Calu3 (cell line): ENCODE data around the gene PCNT. TPM values are rescaled to one million over a fixed set of nuclear protein-coding genes. Genes with fewer than 3 reads are reported as not detected.

ENCODE experiments used
- BruUV-seq: library from RNA; stranded (reverse); fragments of 400-500 nt; replicated peaks from 2 replicates; lab custom pipeline; 2021; lab: Mats Ljungman, UMichigan
- CTCF ChIA-PET: fragments of 300-600 bp; sonication (Branson Sonifier 250); formaldehyde crosslinking; loops from one replicate; lab custom pipeline; 2022; ENCODE audit warnings: antibody characterized with exemption; lab: Charles Lee
- DNase-seq: peaks from one replicate; pipeline ENCODE4 v3.0.0; 2022
- H3K27ac Mint-ChIP-seq: one replicate; pipeline ENCODE4 v1.8.0; 2022; ENCODE audit warnings: mixed read lengths; ENCODE audit not compliant: unreplicated experiment
- H3K27me3 Mint-ChIP-seq: one replicate; pipeline ENCODE4 v1.8.0; 2022; ENCODE audit warnings: mixed read lengths; ENCODE audit not compliant: unreplicated experiment
- H3K36me3 Mint-ChIP-seq: one replicate; pipeline ENCODE4 v1.8.0; 2022; ENCODE audit warnings: mild to moderate bottlenecking, moderate library complexity, mixed read lengths; ENCODE audit not compliant: insufficient read depth, unreplicated experiment
- H3K4me1 Mint-ChIP-seq: one replicate; pipeline ENCODE4 v1.8.0; 2022; ENCODE audit warnings: mild to moderate bottlenecking, low read depth, mixed read lengths; ENCODE audit not compliant: unreplicated experiment
- H3K4me3 Mint-ChIP-seq: one replicate; pipeline ENCODE4 v1.8.0; 2022; ENCODE audit warnings: mild to moderate bottlenecking, low read depth, moderate library complexity, mixed read lengths; ENCODE audit not compliant: unreplicated experiment
- H3K9me3 Mint-ChIP-seq: one replicate; pipeline ENCODE4 v1.8.0; 2022; ENCODE audit warnings: low read depth, mixed read lengths; ENCODE audit not compliant: unreplicated experiment
- CTCF ChIP-seq: fragments of 200-600 bp; IDR thresholded peaks from one replicate; pipeline ENCODE4 v1.8.0; 2022; ENCODE audit warnings: antibody characterized with exemption; ENCODE audit not compliant: unreplicated experiment
- intact Hi-C: fragments of 100-400 bp; cut with micrococcal nuclease; formaldehyde crosslinking; loops from one replicate; pipeline ENCODE4 v1.10.0; 2022; ENCODE audit not compliant: unreplicated experiment
- total RNA-seq: library from RNA; stranded (reverse); gene quantifications from 2 replicates; pipeline ENCODE4 v1.2.3, GENCODE V29; 2022

The PCNT gene
- total RNA-seq, 1 experiment from 2014 or later: 32.2 TPM

GRCh38 chr21:46366966-46367365, 43.0 kb downstream of the PCNT start:
- Mint-ChIP-seq H3K9me3 (no peaks in the 10 kb centered on the region), H3K4me3 (no peak overlapping the region), H3K4me1 (no peaks in the 10 kb centered on the region), H3K27ac (no peak overlapping the region), H3K27me3 (no peaks in the 10 kb centered on the region), H3K36me3 (peaks cover 9% of the 10 kb centered on the region)
- CTCF ChIA-PET: no interaction called here
- TF ChIP-seq CTCF: no peak
- intact Hi-C loops: no loop called here
- no peak for DNase-seq
- no TSS peak for BruUV-seq

GRCh38 chr21:46368533-46369285, 44.8 kb downstream of the PCNT start:
- CTCF ChIA-PET: no interaction called here
- DNase-seq: no peak
- Mint-ChIP-seq H3K27me3 (no peaks in the 10 kb centered on the region), H3K9me3 (no peaks in the 10 kb centered on the region), H3K27ac (no peak overlapping the region), H3K4me3 (no peak overlapping the region), H3K4me1 (no peaks in the 10 kb centered on the region), H3K36me3 (peaks cover 15% of the 10 kb centered on the region)
- TF ChIP-seq CTCF: no peak
- intact Hi-C loops: no loop called here
- BruUV-seq: no TSS peak

GRCh38 chr21:46369520-46370235, 45.7 kb downstream of the PCNT start:
- no peak for TF ChIP-seq CTCF
- Mint-ChIP-seq H3K4me3 (no peak overlapping the region), H3K27me3 (no peaks in the 10 kb centered on the region), H3K27ac (no peak overlapping the region), H3K36me3 (peaks cover 15% of the 10 kb centered on the region), H3K4me1 (no peaks in the 10 kb centered on the region), H3K9me3 (no peaks in the 10 kb centered on the region)
- CTCF ChIA-PET: no interaction called here
- intact Hi-C loops: no loop called here
- BruUV-seq: no TSS peak
- no peak for DNase-seq

DNA sequence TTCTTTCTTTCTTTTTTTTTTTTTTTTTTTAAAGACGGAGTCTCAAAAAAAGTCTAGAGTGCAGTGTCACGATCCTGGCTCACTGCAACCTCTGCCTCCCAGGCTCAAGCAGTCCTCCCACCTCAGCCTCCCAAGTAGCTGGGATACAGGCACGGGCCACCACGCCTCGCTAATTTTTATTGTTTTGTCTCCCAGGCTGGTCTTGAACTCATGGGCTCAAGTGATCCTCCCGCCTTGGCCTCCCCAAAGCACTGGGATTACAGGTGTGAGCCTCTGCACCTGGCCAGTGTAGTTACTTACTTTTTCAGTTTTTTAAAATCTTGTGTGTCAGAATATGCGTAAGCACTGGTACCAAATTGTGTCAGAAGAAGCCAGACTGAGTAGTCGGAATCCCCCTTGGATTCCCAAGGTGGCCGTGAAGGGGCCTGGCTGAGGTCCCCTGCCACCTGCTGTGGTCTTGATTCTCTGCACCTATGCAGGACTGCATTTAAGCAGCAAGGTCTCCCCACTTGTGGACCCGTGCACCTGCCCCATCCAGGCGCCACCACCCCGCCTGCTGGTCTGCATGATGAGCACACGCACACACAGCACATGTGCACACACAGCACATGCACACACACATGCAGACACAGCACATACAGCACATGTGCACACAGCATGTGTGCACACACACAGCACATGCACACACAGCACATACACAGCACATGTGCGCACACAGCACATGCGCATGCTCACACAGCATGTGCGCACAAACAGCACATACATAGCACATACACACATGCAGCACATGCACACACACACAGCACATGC, 47.5 kb downstream of the PCNT start:
- BruUV-seq: no TSS peak
- Mint-ChIP-seq H3K4me1 (no peaks in the 10 kb centered on the region), H3K4me3 (no peak overlapping the region), H3K36me3 (peaks cover 10% of the 10 kb centered on the region), H3K9me3 (no peaks in the 10 kb centered on the region), H3K27me3 (no peaks in the 10 kb centered on the region), H3K27ac (no peak overlapping the region)
- TF ChIP-seq CTCF: no peak
- intact Hi-C loops: no loop called here
- no peak for DNase-seq
- CTCF ChIA-PET: no interaction called here
